HG03520 (cell line): ENCODE data around the gene MRFAP1L1.
"Not testable (repeated sequence)": the region's sequence is repeated elsewhere in the genome, so short reads cannot be mapped to it uniquely, and the experiment has no call there.

Experiments
- ATAC-seq: cut with Tn5 transposase; IDR thresholded peaks from one replicate; pipeline ENCODE4 v1.9.1; 2021; ENCODE audit warnings: mild to moderate bottlenecking, moderate library complexity; ENCODE audit not compliant: unreplicated experiment

Gene MRFAP1L1

DNA sequence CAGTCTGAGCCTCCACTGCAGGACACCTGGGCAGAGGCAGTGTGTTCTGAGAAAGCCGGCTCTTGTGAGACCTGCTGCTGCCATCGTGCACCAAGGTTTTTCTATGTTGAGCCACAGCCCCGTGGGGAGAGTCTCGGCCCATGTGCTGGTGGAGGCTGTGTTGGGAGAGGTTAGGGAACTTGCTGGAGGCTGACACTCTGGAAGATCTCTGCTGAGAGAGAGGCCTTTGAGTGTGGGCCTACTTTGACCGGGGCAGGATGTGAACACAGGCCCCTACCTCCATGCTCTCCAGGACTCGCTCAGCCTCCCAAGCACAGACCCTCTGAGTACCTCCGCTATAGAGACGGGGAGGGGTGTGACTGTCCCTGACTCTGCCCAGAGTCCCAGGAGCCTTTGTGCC lies 17.3 kb downstream of the MRFAP1L1 start:
- no peak for ATAC-seq

GRCh38 chr4:6689506-6689960 lies 20.1 kb downstream of the MRFAP1L1 start:
- ATAC-seq: no peak

DNA sequence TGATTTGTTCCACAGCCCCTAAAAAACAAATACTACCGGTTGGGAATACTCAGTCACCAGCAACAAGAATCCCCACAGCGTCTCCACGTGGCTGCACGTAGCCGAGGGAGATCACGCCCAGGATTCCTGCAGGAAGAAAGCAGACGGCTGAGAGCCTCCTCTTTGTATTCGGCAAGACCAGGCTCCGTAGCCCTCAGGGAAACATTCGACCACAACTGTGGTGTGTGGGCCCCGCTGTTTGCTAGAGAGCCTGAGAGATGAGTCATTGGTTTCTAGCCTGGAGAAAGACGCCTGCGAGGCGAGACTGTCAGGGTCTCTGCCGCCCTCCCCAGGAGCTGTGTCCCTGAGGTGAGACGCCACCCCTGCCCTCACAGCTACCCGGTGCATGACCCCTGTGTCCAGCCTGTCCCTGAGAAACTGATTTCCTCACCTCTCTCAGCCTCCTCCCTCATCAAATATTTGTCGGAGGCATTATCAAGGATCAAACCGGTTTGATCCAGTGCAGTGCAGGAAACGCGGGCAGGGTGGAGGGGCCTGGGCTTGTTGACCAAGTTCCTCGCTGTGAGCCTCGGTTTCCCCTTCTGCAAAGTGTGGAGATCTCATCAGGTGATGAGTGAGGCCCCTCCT lies 20.7 kb downstream of the MRFAP1L1 start:
- peak; percentile 77 for ATAC-seq

DNA sequence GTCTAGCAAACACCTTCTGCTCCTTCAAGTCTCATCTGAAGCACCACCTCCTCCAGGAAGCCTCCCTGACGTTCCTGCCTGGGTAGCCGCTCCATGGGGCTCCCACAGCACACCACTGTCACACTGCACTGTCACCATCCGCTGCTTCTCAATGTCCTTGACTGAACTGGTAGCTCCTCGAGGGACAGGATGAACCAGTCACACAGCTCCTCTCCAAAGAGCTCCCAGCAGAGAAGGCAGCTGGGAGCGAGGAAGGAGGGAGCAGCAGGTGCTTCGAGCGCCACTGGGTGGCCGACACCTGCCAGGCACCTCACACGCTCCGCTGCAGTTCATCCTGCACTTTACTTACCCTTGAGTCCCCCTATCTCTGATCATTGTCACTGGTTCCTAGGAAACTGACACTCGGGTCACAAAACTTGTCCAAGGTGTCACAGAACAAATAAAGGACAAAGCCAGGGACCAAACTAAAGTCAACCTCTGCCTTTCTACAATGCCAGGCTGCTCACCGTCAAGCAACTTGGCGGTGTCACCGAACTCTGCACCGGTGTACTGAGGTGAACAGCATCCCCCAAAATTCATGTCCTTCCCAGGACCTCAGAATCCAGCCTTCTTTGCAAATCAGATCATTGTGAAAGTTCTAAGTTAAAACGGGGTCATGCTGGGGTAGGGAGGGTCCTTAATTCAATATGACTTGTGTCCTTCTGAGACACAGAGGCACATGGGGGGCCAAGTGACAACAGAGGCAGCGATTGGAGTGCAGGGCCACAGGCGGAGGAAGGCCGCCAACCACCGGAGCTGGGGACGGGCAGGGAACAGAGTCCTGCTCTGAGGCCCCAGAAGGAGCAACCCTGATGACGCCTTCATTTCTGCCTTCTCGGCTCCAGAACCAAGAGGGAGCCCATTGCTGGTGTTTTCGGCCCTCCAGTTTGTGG lies 21.5 kb downstream of the MRFAP1L1 start:
- ATAC-seq: no peak

GRCh38 chr4:6686104-6686787 lies 23.4 kb downstream of the MRFAP1L1 start:
- no peak for ATAC-seq

DNA sequence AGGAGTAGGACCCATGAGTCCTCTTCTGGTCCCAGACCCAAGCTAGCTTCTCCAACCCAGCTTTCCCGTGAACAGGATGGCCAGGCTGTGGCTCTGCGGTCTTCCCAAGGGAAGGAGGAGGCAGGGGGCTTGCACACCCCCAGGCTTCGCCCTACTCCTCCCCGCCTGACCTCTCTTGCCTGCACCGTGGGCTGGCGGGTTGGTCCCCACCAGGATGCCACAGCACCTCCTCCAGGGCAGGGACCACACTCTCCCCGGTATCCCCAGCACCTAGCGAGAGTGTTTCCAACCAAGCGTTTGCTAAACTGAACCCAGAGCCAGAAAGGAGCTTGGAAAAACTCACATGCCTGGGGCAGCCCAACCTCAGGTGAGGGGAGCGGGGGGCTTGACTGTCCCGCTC lies 25.0 kb downstream of the MRFAP1L1 start:
- no peak for ATAC-seq

DNA sequence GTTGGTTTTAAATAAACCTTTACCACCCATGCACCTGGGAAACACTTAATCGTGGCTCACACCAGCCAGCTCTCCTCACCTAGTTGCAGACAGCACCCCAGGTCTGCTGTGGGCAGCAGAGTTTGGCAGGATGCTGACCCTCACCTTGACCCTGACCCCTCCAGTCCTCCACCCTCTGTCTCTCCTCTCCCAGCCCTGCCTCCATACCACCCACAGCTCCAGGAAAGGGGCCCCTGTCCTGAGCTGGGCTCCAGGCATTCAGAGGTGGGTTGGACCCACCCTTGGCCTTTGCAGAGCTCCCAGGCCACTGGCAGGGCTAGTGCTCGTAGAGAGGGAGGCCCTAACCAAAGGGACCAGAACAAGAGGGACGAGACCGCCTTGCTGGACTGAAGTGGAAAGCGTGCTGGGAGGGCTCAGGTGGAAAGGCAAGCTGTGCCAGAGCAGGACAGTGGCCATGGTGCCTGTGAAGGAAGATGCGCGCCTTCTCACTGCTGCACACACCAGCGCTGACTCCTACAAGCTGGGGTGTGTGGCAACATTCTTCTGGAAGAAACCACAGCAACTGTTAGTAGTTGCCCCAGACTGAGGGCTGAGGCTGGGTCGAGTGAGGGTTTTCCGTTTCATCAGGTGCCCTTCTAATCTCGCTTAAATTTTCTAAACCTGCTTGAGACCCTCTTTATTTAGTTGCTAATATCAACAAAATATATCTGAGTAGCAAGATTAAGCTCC lies 26.6 kb downstream of the MRFAP1L1 start:
- ATAC-seq: no peak

- ATAC-seq: no peak
Measured at GRCh38 chr4:6681191-6681590, 28.5 kb downstream of the MRFAP1L1 start.

GRCh38 chr4:6680372-6681034 lies 29.2 kb downstream of the MRFAP1L1 start:
- ATAC-seq: no peak

- ATAC-seq: no peak
Measured at GRCh38 chr4:6676722-6677558, 32.7 kb downstream of the MRFAP1L1 start.

DNA sequence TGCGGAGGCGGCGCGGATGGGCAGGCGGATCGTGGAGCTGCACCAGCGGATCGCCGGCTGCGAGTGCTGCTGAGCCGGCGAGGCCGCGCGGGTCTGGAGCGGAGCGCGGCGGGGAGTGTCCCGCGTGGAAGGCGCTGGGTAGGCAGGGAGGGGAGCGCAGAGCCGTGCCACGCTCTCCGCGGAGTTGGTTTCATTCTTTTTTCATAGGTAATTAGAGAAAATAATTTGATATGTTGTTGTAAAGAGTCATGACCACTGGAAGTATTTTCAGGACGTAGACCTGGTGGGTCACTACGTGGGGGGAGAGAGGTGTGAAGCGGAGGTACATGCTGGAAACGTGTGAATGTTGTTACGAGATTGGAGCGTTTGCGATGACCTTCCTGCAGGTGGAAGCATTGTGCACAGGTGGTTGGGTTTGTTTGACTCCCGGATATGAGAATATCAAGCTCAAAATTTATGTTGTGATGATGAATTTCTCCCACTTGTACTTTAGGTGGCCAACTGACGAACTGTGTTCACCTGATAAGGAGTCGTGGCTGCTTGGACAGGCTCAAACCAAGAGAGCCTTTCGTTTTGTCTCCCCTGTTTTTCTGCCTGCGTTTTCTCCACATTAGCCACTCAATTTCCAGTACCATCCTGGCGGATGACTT lies 35.0 kb downstream of the MRFAP1L1 start:
- peak; percentile 36 for ATAC-seq

- peak; percentile 71 for ATAC-seq
Measured at GRCh38 chr4:6673660-6674499, 35.8 kb downstream of the MRFAP1L1 start.

DNA sequence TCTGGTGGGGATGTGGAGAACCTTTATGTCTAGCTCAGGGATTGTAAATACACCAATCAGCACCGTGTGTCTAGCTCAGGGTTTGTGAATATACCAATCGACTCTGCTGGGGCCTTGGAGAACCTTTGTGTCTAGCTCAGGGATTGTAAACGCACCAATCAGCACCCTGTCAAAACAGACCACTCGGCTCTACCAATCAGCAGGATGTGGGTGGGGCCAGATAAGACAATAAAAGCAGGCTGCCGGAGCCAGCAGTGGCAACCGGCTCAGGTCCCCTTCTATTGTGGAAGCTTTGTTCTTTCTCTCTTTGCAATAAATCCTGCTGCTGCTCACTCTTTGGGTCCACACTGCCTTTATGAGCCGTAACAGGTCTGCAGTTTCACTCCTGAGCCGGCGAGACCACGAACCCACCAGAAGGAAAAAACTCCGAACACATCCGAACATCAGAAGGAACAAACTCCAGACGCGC lies 36.4 kb downstream of the MRFAP1L1 start:
- ATAC-seq: not testable (repeated sequence)

- not testable (repeated sequence) for ATAC-seq
Measured at GRCh38 chr4:6672541-6673190, 37.0 kb downstream of the MRFAP1L1 start.

DNA sequence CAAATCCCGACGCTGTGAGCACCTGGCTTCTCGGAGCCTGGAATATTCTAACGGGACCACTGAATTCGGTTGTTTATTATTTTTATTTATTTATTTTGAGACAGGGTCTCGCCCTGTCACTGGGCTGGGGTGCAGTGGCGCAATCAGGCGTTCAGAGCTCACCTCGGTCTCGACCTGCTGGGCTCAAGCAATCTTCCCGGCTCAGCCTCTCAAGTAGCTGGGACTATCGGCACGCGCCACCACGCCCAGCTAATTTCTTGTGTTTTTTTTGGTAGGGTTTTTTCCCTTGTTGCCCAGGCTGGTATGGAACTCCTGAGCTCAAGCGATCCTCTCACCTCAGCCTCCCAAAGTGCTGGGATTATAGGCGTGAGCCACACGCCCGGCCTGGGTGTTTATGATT lies 37.5 kb downstream of the MRFAP1L1 start:
- no peak for ATAC-seq

GRCh38 chr4:6671648-6672047 lies 38.0 kb downstream of the MRFAP1L1 start:
- ATAC-seq: no peak

GRCh38 chr4:6668391-6668790 lies 41.3 kb downstream of the MRFAP1L1 start:
- ATAC-seq: no peak

DNA sequence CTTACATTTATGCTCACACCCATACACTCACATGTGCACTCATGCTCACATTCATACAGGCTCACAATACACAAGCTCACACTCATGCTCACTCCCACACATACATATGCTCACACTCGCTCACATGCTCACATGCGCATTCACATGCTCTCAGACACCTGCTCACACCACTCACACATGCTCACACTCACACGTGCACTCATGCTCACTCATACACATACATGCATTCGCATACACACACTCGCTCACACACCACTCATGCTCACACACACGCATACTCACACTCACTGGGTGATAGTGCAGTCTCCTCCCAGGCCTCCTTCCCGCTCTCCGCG lies 44.4 kb downstream of the MRFAP1L1 start:
- no peak for ATAC-seq
